MM.1S (cell line): ENCODE measurements around the gene NSUN4.

ENCODE experiments used
- CTCF ChIP-seq: fragments of 300-600 bp; sonication (generic); IDR thresholded peaks from 2 replicates; pipeline ENCODE4 v1.5.1; 2016; ENCODE audit warnings: antibody characterized with exemption, low read length, mixed read lengths
- EZH2 ChIP-seq: fragments of 300-600 bp; sonication (generic); optimal IDR thresholded peaks from 2 replicates; pipeline ENCODE3; 2017; ENCODE audit warnings: low read depth, mild to moderate bottlenecking, antibody characterized with exemption, low read length, mixed read lengths

DNA sequence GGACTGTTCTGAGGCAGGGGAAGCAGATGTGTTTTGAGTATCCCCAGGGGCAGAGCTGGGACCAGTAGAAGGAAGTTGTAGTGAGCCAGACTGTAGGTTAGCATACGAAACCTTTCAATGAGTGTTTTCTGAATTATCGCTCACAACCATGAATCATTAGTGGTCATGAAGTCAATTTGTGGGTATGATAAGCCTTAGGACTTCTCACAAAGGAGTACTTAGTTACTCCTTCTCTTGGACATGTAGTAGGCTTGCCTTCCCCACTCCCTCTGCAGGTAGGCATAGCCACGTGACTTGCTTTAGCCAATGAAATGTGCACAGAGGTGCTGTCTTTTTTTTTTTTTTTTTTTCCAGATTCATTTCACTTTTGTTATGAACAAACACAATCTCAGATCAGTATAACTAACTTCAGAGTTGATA, 29.6 kb downstream of the NSUN4 start:
- TF ChIP-seq CTCF: no peak
- TF ChIP-seq EZH2: no peak
